HEK293 (cell line): Measurements from ENCODE around the gene CPTP.
A peak's percentile ranks its signal among the peaks of the same experiment; 100 is the strongest.

Source experiments
- OVOL3 ChIP-seq: fragments of 450-650 bp; formaldehyde crosslinking; IDR thresholded peaks from 2 replicates; pipeline ENCODE4 v1.5.1; 2016; ENCODE audit warnings: missing biosample characterization, missing genetic modification characterization
- TF ChIP-seq, protein P1 (sequence below): fragments of 450-650 bp; formaldehyde crosslinking; IDR thresholded peaks from 2 replicates; pipeline ENCODE4 v1.5.1; 2016; ENCODE audit warnings: missing biosample characterization, missing genetic modification characterization
- TF ChIP-seq, protein P2 (sequence below): fragments of 450-650 bp; formaldehyde crosslinking; IDR thresholded peaks from 2 replicates; pipeline ENCODE4 v1.5.1; 2016; ENCODE audit warnings: missing biosample characterization, missing genetic modification characterization
- TF ChIP-seq, protein P3 (sequence below): fragments of 450-650 bp; formaldehyde crosslinking; IDR thresholded peaks from 2 replicates; pipeline ENCODE4 v1.5.1; 2016; ENCODE audit warnings: missing biosample characterization, missing genetic modification characterization

DNA sequence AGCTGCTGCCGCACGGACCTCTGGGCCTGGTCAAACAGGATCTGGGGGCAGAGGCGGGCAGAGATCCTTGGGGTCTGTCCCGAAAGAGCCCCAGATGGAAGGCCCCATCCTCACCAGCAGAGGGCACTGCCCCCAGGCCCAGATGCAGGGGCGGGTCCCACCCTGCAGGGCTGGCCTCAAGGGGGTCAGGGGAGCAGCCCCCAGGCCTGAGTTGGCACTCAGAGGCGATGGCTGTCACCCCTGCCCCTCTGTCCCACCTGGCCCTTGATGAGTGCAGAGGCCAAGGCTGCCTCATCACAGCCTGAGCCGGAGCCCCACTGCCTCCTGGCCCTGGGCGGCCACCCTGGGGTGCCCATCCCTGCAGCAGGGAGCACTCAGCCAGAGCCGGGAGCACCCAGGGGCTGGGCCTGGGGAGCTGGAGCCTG is 22.6 kb upstream of the CPTP start:
- TF ChIP-seq, protein P1, sequence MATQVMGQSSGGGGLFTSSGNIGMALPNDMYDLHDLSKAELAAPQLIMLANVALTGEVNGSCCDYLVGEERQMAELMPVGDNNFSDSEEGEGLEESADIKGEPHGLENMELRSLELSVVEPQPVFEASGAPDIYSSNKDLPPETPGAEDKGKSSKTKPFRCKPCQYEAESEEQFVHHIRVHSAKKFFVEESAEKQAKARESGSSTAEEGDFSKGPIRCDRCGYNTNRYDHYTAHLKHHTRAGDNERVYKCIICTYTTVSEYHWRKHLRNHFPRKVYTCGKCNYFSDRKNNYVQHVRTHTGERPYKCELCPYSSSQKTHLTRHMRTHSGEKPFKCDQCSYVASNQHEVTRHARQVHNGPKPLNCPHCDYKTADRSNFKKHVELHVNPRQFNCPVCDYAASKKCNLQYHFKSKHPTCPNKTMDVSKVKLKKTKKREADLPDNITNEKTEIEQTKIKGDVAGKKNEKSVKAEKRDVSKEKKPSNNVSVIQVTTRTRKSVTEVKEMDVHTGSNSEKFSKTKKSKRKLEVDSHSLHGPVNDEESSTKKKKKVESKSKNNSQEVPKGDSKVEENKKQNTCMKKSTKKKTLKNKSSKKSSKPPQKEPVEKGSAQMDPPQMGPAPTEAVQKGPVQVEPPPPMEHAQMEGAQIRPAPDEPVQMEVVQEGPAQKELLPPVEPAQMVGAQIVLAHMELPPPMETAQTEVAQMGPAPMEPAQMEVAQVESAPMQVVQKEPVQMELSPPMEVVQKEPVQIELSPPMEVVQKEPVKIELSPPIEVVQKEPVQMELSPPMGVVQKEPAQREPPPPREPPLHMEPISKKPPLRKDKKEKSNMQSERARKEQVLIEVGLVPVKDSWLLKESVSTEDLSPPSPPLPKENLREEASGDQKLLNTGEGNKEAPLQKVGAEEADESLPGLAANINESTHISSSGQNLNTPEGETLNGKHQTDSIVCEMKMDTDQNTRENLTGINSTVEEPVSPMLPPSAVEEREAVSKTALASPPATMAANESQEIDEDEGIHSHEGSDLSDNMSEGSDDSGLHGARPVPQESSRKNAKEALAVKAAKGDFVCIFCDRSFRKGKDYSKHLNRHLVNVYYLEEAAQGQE (tag by site-specific recombination), result no peak
- no peak for TF ChIP-seq OVOL3 (tag by site-specific recombination)
- TF ChIP-seq, protein P2, sequence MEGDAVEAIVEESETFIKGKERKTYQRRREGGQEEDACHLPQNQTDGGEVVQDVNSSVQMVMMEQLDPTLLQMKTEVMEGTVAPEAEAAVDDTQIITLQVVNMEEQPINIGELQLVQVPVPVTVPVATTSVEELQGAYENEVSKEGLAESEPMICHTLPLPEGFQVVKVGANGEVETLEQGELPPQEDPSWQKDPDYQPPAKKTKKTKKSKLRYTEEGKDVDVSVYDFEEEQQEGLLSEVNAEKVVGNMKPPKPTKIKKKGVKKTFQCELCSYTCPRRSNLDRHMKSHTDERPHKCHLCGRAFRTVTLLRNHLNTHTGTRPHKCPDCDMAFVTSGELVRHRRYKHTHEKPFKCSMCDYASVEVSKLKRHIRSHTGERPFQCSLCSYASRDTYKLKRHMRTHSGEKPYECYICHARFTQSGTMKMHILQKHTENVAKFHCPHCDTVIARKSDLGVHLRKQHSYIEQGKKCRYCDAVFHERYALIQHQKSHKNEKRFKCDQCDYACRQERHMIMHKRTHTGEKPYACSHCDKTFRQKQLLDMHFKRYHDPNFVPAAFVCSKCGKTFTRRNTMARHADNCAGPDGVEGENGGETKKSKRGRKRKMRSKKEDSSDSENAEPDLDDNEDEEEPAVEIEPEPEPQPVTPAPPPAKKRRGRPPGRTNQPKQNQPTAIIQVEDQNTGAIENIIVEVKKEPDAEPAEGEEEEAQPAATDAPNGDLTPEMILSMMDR (tag by site-specific recombination), result peak; percentile 56; the same call in 1 of the 2 replicates
- TF ChIP-seq, protein P3, sequence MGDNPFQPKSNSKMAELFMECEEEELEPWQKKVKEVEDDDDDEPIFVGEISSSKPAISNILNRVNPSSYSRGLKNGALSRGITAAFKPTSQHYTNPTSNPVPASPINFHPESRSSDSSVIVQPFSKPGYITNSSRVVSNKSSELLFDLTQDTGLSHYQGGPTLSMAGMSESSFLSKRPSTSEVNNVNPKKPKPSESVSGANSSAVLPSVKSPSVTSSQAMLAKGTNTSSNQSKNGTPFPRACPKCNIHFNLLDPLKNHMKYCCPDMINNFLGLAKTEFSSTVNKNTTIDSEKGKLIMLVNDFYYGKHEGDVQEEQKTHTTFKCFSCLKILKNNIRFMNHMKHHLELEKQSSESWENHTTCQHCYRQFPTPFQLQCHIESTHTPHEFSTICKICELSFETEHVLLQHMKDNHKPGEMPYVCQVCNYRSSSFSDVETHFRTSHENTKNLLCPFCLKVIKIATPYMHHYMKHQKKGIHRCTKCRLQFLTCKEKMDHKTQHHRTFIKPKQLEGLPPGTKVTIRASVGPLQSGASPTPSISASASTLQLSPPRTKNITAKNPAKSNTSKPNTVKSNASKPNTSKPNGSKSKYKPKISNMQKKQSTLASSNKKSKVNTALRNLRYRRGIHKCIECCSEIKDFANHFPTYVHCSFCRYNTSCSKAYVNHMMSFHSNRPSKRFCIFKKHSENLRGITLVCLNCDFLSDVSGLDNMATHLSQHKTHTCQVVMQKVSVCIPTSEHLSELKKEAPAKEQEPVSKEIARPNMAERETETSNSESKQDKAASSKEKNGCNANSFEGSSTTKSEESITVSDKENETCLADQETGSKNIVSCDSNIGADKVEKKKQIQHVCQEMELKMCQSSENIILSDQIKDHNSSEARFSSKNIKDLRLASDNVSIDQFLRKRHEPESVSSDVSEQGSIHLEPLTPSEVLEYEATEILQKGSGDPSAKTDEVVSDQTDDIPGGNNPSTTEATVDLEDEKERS (tag by site-specific recombination), result no peak
